Right lobe of liver (tissue), 6 donors: ENCODE data around the gene CSDE1. TPM values are rescaled to one million over a fixed set of nuclear protein-coding genes. Genes with fewer than 3 reads are reported as not detected.

Experiments used
- ATAC-seq, 4 donors: fragments of 200-7000 bp; cut with Tn5 transposase; one replicate each; pipeline ENCODE4 v1.9.1; 2020; ENCODE audit warnings: mild to moderate bottlenecking in 4 of 4, moderate library complexity in 4 of 4
- DNase-seq, 3 donors: peaks; one replicate each; pipeline ENCODE4 v3.0.0-alpha.2; 2020
- H3K27ac ChIP-seq, 3 donors: fragments of 200-600 bp; one replicate each; pipeline ENCODE4 v1.8.0; 2022
- H3K27me3 ChIP-seq, 2 donors: fragments of 200-600 bp; one replicate each; pipeline ENCODE4 v1.8.0; 2022
- H3K36me3 ChIP-seq, 4 donors: fragments of 200-600 bp; sonication (generic) in 1 of 4; one replicate each; pipeline versions ENCODE4 v1.5.1 to v1.8.0; 2017 to 2022; ENCODE audit warnings: control low read depth in 1 of 4
- H3K4me1 ChIP-seq, 4 donors: fragments of 200-600 bp; sonication (generic) in 1 of 4; one replicate each; pipeline versions ENCODE4 v1.5.1 to v1.8.0; 2017 to 2022; ENCODE audit warnings: control low read depth in 1 of 4
- H3K4me3 ChIP-seq, 3 donors: fragments of 200-600 bp; one replicate each; pipeline ENCODE4 v1.8.0; 2022
- H3K9me3 ChIP-seq, 4 donors: fragments of 200-600 bp; sonication (generic) in 1 of 4; one replicate each; pipeline versions ENCODE4 v1.5.1 to v1.8.0; 2017 to 2022; ENCODE audit warnings: control low read depth in 1 of 4
- POLR2A ChIP-seq: fragments of 450-650 bp; IDR thresholded peaks from one replicate; pipeline ENCODE4 v1.6.1; 2017; ENCODE audit warnings: antibody characterized with exemption, mild to moderate bottlenecking
- WGBS: methylation state at CpG from one replicate; pipeline ENCODE4 v1.1.6; 2018; ENCODE audit warnings: low coverage, low lambda C conversion rate; ENCODE audit not compliant: insufficient coverage; ENCODE audit errors: missing lambda C conversion rate; 5-methylcytosine and 5-hydroxymethylcytosine counted together
- intact Hi-C, 2 donors: fragments of 100-400 bp; cut with DNase I; formaldehyde crosslinking; loops; one replicate each; pipeline versions ENCODE4 v1.11.2 to v1.14.1; 2022
- total RNA-seq, 6 experiments: library from RNA; depleted of rRNA in 2 of 6; stranded (reverse); fragments of >200 nt in 2 of 6; fragmentation: NEBNext Ultra II Directional in 3 of 6; extraction: Animal tissue kit (Norgen Biotek cat#: 25700) in 3 of 6; gene quantifications; one replicate each; pipeline versions ENCODE4 v1.1.0 to v1.2.4, GENCODE V29; 2016 to 2023
- TF ChIP-seq, protein P1 (sequence below), 4 donors: fragments of 200-600 bp in 3 of 4; fragments of 450-650 bp in 1 of 4; IDR thresholded peaks; one replicate each; pipeline versions ENCODE4 v1.5.1 to v1.8.0; 2016 to 2022; ENCODE audit warnings: antibody characterized with exemption in 4 of 4, mild to moderate bottlenecking in 2 of 4
- donor health status: DM: no; HTN: yes; CAD: no.
- donor health status: DM: no; HTN: no; CAD: no.
- donor health status: DM: no; HTN: no; CAD: no.
- donor health status: DM: no; HTN: yes; CAD: no.
- donor health status: DM: no; HTN: yes; CAD: no.

The CSDE1 gene
- total RNA-seq, 6 experiments from 2014 or later = 195 to 585 (median 269) TPM

DNA sequence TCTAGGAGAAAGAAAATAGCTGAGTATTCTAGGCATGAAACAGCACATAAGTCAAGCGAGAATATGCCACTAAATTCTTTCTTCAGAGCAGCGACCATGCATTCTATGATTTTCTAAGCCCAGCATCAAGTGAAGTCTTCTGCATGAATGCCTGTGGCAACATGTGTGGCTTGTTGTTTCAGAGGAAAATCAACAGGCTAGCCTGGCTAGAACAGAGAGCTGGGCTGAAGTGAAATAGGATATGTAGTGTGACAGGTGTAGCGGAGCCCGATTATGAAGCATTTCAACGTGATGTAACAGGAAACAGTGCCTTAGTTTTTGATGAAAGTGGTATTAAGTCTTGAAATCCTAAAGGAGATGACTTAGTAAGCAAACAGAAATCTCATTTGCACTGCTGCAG is 7.0 kb downstream of the CSDE1 start:
- TF ChIP-seq POLR2A = no peak
- TF ChIP-seq, protein P1, sequence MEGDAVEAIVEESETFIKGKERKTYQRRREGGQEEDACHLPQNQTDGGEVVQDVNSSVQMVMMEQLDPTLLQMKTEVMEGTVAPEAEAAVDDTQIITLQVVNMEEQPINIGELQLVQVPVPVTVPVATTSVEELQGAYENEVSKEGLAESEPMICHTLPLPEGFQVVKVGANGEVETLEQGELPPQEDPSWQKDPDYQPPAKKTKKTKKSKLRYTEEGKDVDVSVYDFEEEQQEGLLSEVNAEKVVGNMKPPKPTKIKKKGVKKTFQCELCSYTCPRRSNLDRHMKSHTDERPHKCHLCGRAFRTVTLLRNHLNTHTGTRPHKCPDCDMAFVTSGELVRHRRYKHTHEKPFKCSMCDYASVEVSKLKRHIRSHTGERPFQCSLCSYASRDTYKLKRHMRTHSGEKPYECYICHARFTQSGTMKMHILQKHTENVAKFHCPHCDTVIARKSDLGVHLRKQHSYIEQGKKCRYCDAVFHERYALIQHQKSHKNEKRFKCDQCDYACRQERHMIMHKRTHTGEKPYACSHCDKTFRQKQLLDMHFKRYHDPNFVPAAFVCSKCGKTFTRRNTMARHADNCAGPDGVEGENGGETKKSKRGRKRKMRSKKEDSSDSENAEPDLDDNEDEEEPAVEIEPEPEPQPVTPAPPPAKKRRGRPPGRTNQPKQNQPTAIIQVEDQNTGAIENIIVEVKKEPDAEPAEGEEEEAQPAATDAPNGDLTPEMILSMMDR (IDR thresholded peaks at IDR 0.05) = no peak
- no peak for ATAC-seq
- 54% methylated on average over 5 of the region's 5 CpGs for WGBS
- H3K27me3 ChIP-seq = no peaks in the 10 kb centered on the region
- no peak for DNase-seq
- no peaks in the 10 kb centered on the region for H3K9me3 ChIP-seq
- H3K4me3 ChIP-seq = no peak overlapping the region
- no peak overlapping the region for H3K27ac ChIP-seq
- H3K4me1 ChIP-seq = peaks cover 0 to 67% (median 23%) of the 10 kb centered on the region in 4 donors
- intact Hi-C loops = no loop called here
- peaks cover 3 to 17% (median 5%) of the 10 kb centered on the region in 4 donors for H3K36me3 ChIP-seq

DNA sequence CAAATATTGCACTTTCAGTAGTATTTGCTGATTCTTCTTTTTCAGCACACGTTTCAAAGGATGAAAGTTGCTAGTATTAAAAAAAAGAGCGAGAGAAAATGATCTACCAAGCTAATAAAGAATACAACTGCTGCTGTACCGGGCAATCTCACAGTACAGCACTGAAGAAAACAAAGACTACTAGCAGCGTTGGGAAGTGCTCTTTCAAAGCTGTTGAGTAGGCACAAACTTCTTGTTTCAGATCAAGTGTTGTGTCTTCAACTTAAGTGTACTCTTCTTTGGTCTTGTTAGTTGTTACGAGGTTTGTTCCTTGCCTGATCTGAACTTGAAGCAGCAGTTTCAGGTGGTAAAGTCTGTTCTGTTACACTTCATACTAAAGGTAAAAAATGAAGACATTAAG is 7.9 kb downstream of the CSDE1 start:
- H3K27me3 ChIP-seq = no peaks in the 10 kb centered on the region
- intact Hi-C loops = no loop called here
- no peak for DNase-seq
- peaks cover 0 to 58% (median 16%) of the 10 kb centered on the region in 4 donors for H3K4me1 ChIP-seq
- H3K4me3 ChIP-seq = no peak overlapping the region
- WGBS = 67% methylated on average over 5 of the region's 5 CpGs
- H3K27ac ChIP-seq = no peak overlapping the region
- peaks cover 3 to 17% (median 5%) of the 10 kb centered on the region in 4 donors for H3K36me3 ChIP-seq
- H3K9me3 ChIP-seq = no peaks in the 10 kb centered on the region
- no peak for ATAC-seq
- TF ChIP-seq POLR2A = no peak
- TF ChIP-seq, protein P1 (IDR thresholded peaks at IDR 0.05) = no peak

DNA sequence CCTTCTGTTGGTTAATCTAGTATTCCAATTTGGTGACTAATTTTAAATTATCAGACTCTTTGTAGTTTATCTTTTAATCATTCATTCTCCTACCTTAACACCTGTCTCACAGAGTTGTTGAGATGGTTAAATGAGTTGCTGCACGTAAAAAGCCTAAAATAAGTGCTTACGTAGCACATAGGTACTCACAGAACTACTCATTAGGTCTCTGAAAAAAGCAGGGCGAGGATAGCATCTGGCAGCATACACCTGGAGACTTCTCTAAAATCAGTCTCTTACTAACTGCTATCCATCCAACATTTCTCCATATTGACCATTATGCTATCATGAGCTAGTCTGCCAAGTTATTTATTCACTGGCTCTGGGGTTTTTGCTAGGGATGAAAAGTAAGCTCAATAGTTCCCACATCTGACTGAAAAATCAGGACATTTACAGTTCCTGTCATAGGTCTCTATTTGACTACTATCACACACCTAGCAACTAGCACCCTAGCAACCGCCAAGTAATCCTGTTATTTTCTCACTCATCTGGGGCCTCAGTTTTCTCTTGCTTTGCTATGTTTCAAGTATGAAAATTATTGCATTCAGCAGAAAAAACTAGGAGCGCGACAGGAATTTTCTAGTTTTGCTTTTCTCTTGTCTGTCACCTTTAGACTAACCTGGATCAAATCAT is 11.2 kb downstream of the CSDE1 start:
- Histone ChIP-seq H3K4me1 (peaks cover 0 to 27% (median 5%) of the 10 kb centered on the region in 4 donors), H3K27ac (no peak overlapping the region), H3K4me3 (no peak overlapping the region), H3K9me3 (no peaks in the 10 kb centered on the region), H3K36me3 (peaks cover 3 to 17% (median 5%) of the 10 kb centered on the region in 4 donors), H3K27me3 (no peaks in the 10 kb centered on the region)
- TF ChIP-seq POLR2A = no peak
- TF ChIP-seq, protein P1 (IDR thresholded peaks at IDR 0.05) = no peak
- DNase-seq (no peak), ATAC-seq (no peak)
- 78% methylated on average over 6 of the region's 6 CpGs for WGBS
- intact Hi-C loops = no loop called here

DNA sequence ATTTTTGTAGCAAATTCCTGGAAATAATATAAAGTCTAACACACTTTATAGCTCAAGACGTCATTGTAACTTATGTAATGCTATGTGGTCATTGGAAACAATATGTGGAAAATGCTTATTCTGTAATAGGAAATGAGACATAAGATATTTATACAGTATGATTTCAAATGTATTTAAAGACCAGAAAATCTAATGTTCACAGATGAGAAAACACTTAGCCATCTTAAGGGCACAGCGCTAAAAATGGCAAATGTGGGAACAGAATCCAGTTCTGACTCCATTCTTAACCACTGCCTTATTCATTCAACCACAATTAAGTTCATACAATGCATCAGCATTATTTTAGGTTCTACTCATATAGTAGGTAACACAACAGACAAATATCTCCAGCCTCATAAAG is 12.5 kb downstream of the CSDE1 start:
- ATAC-seq (no peak), DNase-seq (no peak)
- H3K27ac ChIP-seq = no peak overlapping the region
- intact Hi-C loops = no loop called here
- peaks cover 0 to 16% (median 3%) of the 10 kb centered on the region in 4 donors for H3K4me1 ChIP-seq
- TF ChIP-seq POLR2A = no peak
- TF ChIP-seq, protein P1 (IDR thresholded peaks at IDR 0.05) = no peak
- H3K36me3 ChIP-seq = peaks cover 3 to 17% (median 5%) of the 10 kb centered on the region in 4 donors
- H3K4me3 ChIP-seq = no peak overlapping the region
- no peaks in the 10 kb centered on the region for H3K9me3 ChIP-seq
- 63% methylated on average over 2 of the region's 2 CpGs for whole genome bisulfite sequencing
- no peaks in the 10 kb centered on the region for H3K27me3 ChIP-seq
